H1 (cell line): Measurements from ENCODE around the gene MS4A3. TPM values are rescaled to one million over a fixed set of nuclear protein-coding genes. Genes with fewer than 3 reads are reported as not detected.

Experiments used
- ATF2 ChIP-seq: IDR thresholded peaks from 2 replicates; pipeline ENCODE4 v1.6.1; 2012; ENCODE audit warnings: low read length, inconsistent platforms
- CBX8 ChIP-seq: fragments of 300-800, 300-1000 bp; sonication (generic); IDR thresholded peaks from 2 replicates; pipeline ENCODE4 v1.7.1; 2016; ENCODE audit warnings: low read depth, low read length, borderline replicate concordance
- CHD7 ChIP-seq: fragments of 300-600 bp; sonication (generic); IDR thresholded peaks from 2 replicates; pipeline ENCODE4 v1.7.1; 2012; ENCODE audit warnings: low read length, moderate library complexity, mild to moderate bottlenecking, inconsistent platforms; ENCODE audit not compliant: insufficient replicate concordance
- CTBP2 ChIP-seq: IDR thresholded peaks from 2 replicates; pipeline ENCODE4 v1.7.0; 2011; ENCODE audit warnings: borderline replicate concordance, mild to moderate bottlenecking, moderate library complexity, mixed read lengths, low read length; ENCODE audit not compliant: insufficient read depth, insufficient read length
- KDM1A ChIP-seq: fragments of 200-600, 300-600 bp; sonication (generic); IDR thresholded peaks from 2 replicates; pipeline ENCODE4 v1.7.1; 2016; ENCODE audit warnings: mild to moderate bottlenecking, low read length, borderline replicate concordance
- MAX ChIP-seq: IDR thresholded peaks from 2 replicates; pipeline ENCODE4 v1.6.1; 2012; ENCODE audit warnings: inconsistent platforms
- SP1 ChIP-seq: IDR thresholded peaks from 2 replicates; pipeline ENCODE4 v1.6.1; 2011; ENCODE audit warnings: low read depth, low read length
- SP4 ChIP-seq: IDR thresholded peaks from 2 replicates; pipeline ENCODE4 v1.6.1; 2012; ENCODE audit warnings: low read length, inconsistent platforms
- SUZ12 ChIP-seq: fragments of 200-600 bp; sonication (generic); IDR thresholded peaks from 2 replicates; pipeline ENCODE4 v1.6.1; 2012; ENCODE audit warnings: mild to moderate bottlenecking, inconsistent platforms, low read length, moderate library complexity, mixed read lengths
- polyA plus RNA-seq, 7 experiments: library from polyadenylated mRNA; depleted of rRNA in 3 of 7; stranded (reverse) in 5 of 7; unstranded in 2 of 7; fragments of >200 nt in 5 of 7; fragments of 200-250 nt in 2 of 7; gene quantifications; 1 replicate in 5 of 7; 2 replicates in 1 of 7; 4 replicates in 1 of 7; pipeline versions ENCODE4 v1.2.1 to v1.2.3, GENCODE V29; 2011 to 2013; ENCODE audit warnings: missing spikeins in 2 of 7, mixed read lengths in 2 of 7
- total RNA-seq: library from RNA; stranded (reverse); fragmentation: NEBNext Ultra II Directional; extraction: Animal tissue kit (Norgen Biotek cat#: 25700); gene quantifications from 2 replicates; pipeline ENCODE4 v1.2.1, GENCODE V29; 2021

MS4A3 gene
- total and polyA plus RNA-seq, 2 of the 8 experiments (the other 6 are each of a cell fraction or from before 2014, with no cell fraction given) = not detected

GRCh38 chr11:60077216-60077817 is 20.9 kb downstream of the MS4A3 start (continued):
- TF ChIP-seq CHD7 = no peak
- no peak for TF ChIP-seq CTBP2
- no peak for TF ChIP-seq CBX8
- no peak for TF ChIP-seq SP1
- no peak for TF ChIP-seq ATF2
- TF ChIP-seq SUZ12 = no peak
- TF ChIP-seq SP4 = no peak
- TF ChIP-seq KDM1A = no peak
- TF ChIP-seq MAX = no peak
